Smooth muscle cell (in vitro differentiated cells): ENCODE results near the gene ATG4A. TPM values are rescaled to one million over a fixed set of nuclear protein-coding genes. Genes with fewer than 3 reads are reported as not detected.

ENCODE experiments used
- DNase-seq: peaks from one replicate; lab custom pipeline; 2025; ENCODE audit not compliant: unreplicated experiment; lab: John Stamatoyannopoulos, UW
- H2AFZ ChIP-seq: fragments of 200-600 bp; sonication (generic); 2 replicates; pipeline ENCODE4 v1.6.0; 2016; ENCODE audit warnings: antibody characterized with exemption, low read depth, mild to moderate bottlenecking
- H3F3A ChIP-seq: fragments of 200-600 bp; sonication (generic); 2 replicates; pipeline ENCODE4 v1.6.0; 2017; ENCODE audit warnings: antibody characterized with exemption, low read depth
- H3K27ac ChIP-seq: fragments of 200-600 bp; sonication (generic); 2 replicates; pipeline ENCODE4 v1.5.1; 2016; ENCODE audit warnings: low read depth, mild to moderate bottlenecking
- H3K27me3 ChIP-seq: fragments of 200-600 bp; sonication (generic); 2 replicates; pipeline ENCODE4 v1.6.1; 2016; ENCODE audit warnings: low read depth, mild to moderate bottlenecking
- H3K36me3 ChIP-seq: fragments of 200-600 bp; sonication (generic); 2 replicates; pipeline ENCODE4 v1.5.1; 2016; ENCODE audit warnings: low read depth
- H3K4me1 ChIP-seq: fragments of 200-600 bp; sonication (generic); 2 replicates; pipeline ENCODE4 v1.5.1; 2016; ENCODE audit warnings: low read depth
- H3K4me2 ChIP-seq: fragments of 200-600 bp; sonication (generic); 2 replicates; pipeline ENCODE4 v1.6.0; 2016; ENCODE audit warnings: mild to moderate bottlenecking
- H3K4me3 ChIP-seq: fragments of 200-600 bp; sonication (generic); 2 replicates; pipeline ENCODE4 v1.5.1; 2016; ENCODE audit warnings: mild to moderate bottlenecking
- H3K79me2 ChIP-seq: fragments of 200-600 bp; sonication (generic); 2 replicates; pipeline ENCODE4 v1.6.0; 2016; ENCODE audit warnings: low read depth, mild to moderate bottlenecking
- H3K9ac ChIP-seq: fragments of 200-600 bp; sonication (generic); 2 replicates; pipeline ENCODE4 v1.6.0; 2016; ENCODE audit warnings: low read depth
- H3K9me3 ChIP-seq: fragments of 200-600 bp; sonication (generic); replicated peaks from 2 replicates; pipeline ENCODE4 v1.5.1; 2016; ENCODE audit warnings: low read depth
- H4K20me1 ChIP-seq: fragments of 200-600 bp; sonication (generic); 2 replicates; pipeline ENCODE4 v1.6.0; 2016; ENCODE audit warnings: low read depth
- WGBS: methylation state at CpG from one replicate; pipeline ENCODE4 v1.1.7; 2016; ENCODE audit warnings: low lambda C conversion rate; 5-methylcytosine and 5-hydroxymethylcytosine counted together
- polyA plus RNA-seq: library from polyadenylated mRNA; unstranded; fragments of >200 nt; fragmentation: Nextera tagmentation; extraction: Ambion mirVana; gene quantifications from 2 replicates; pipeline ENCODE4 v1.2.1, GENCODE V29; 2016
- total RNA-seq: library from RNA; depleted of rRNA; stranded (reverse); fragments of >200 nt; gene quantifications from 2 replicates; pipeline ENCODE4 v1.2.3, GENCODE V29; 2014
- TF ChIP-seq, protein P1 (sequence below): fragments of 200-600 bp; sonication (generic); IDR thresholded peaks from 2 replicates; pipeline ENCODE4 v1.5.1; 2017; ENCODE audit warnings: borderline replicate concordance, mild to moderate bottlenecking, antibody characterized with exemption; ENCODE audit not compliant: insufficient read depth, poor library complexity, severe bottlenecking

Gene ATG4A
- total and polyA plus RNA-seq, 2 experiments from 2014 or later = 14.0 to 14.3 TPM

- Histone ChIP-seq H2AFZ (no peak overlapping the region), H3K9me3 (no peaks in the 10 kb centered on the region), H3K9ac (no peak overlapping the region), H3K79me2 (no peaks in the 10 kb centered on the region), H4K20me1 (no peaks in the 10 kb centered on the region), H3K4me2 (no peak overlapping the region), H3K27ac (no peak overlapping the region), H3K4me1 (no peaks in the 10 kb centered on the region), H3K36me3 (no peaks in the 10 kb centered on the region), H3K4me3 (no peak overlapping the region), H3K27me3 (no peaks in the 10 kb centered on the region), H3F3A (no peaks in the 10 kb centered on the region)
- no peak for DNase-seq
- WGBS = 84% methylated on average over 6 of the region's 8 CpGs
- TF ChIP-seq, protein P1, sequence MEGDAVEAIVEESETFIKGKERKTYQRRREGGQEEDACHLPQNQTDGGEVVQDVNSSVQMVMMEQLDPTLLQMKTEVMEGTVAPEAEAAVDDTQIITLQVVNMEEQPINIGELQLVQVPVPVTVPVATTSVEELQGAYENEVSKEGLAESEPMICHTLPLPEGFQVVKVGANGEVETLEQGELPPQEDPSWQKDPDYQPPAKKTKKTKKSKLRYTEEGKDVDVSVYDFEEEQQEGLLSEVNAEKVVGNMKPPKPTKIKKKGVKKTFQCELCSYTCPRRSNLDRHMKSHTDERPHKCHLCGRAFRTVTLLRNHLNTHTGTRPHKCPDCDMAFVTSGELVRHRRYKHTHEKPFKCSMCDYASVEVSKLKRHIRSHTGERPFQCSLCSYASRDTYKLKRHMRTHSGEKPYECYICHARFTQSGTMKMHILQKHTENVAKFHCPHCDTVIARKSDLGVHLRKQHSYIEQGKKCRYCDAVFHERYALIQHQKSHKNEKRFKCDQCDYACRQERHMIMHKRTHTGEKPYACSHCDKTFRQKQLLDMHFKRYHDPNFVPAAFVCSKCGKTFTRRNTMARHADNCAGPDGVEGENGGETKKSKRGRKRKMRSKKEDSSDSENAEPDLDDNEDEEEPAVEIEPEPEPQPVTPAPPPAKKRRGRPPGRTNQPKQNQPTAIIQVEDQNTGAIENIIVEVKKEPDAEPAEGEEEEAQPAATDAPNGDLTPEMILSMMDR = no peak
Observed at GRCh38 chrX:108156934-108157466, 65.4 kb downstream of the ATG4A start.

GRCh38 chrX:108157628-108158027 is 66.0 kb downstream of the ATG4A start:
- WGBS = 83% methylated on average over 3 of the region's 3 CpGs
- no peak overlapping the region for H3K27ac ChIP-seq
- H3K9me3 ChIP-seq = no peaks in the 10 kb centered on the region
- no peak for DNase-seq
- no peak overlapping the region for H3K9ac ChIP-seq
- no peaks in the 10 kb centered on the region for H3F3A ChIP-seq
- H3K36me3 ChIP-seq = no peaks in the 10 kb centered on the region
- no peaks in the 10 kb centered on the region for H3K79me2 ChIP-seq
- H2AFZ ChIP-seq = no peak overlapping the region
- H4K20me1 ChIP-seq = no peaks in the 10 kb centered on the region
- H3K4me3 ChIP-seq = no peak overlapping the region
- H3K4me1 ChIP-seq = no peaks in the 10 kb centered on the region
- H3K27me3 ChIP-seq = no peaks in the 10 kb centered on the region
- TF ChIP-seq, protein P1 = no peak
- no peak overlapping the region for H3K4me2 ChIP-seq

GRCh38 chrX:108159028-108159670 is 67.6 kb downstream of the ATG4A start:
- H3K9ac ChIP-seq = no peak overlapping the region
- H3K27me3 ChIP-seq = no peaks in the 10 kb centered on the region
- no peak overlapping the region for H3K4me2 ChIP-seq
- no peak overlapping the region for H3K4me3 ChIP-seq
- H3K9me3 ChIP-seq = no peaks in the 10 kb centered on the region
- no peak overlapping the region for H2AFZ ChIP-seq
- H4K20me1 ChIP-seq = no peaks in the 10 kb centered on the region
- DNase-seq = no peak
- TF ChIP-seq, protein P1 = no peak
- no peaks in the 10 kb centered on the region for H3K36me3 ChIP-seq
- 90% methylated on average over 11 of the region's 11 CpGs for WGBS
- H3F3A ChIP-seq = no peaks in the 10 kb centered on the region
- H3K79me2 ChIP-seq = no peaks in the 10 kb centered on the region
- no peak overlapping the region for H3K27ac ChIP-seq
- H3K4me1 ChIP-seq = no peaks in the 10 kb centered on the region

DNA sequence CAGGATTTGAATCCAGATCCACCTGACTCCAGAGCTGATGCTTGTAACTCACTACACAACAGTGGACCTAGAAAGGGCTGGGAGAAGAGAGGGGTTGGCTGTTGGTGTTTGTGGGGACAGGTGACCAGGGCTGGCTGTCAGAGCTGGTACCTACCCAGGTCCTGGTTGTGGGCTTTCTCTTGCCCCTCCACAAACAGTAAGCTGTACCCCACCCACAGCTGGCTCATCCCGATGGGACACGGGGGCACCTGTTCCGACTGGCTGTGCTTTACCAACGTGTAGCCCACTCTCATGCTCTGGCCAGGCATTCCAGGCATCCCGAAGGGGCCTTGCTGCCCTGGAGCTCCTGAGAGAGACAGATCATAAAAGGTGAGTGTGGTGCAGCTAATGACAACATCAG is 68.7 kb downstream of the ATG4A start:
- Histone ChIP-seq H3K36me3 (no peaks in the 10 kb centered on the region), H3K9ac (no peak overlapping the region), H3K4me3 (no peak overlapping the region), H3K27me3 (no peaks in the 10 kb centered on the region), H3K4me1 (no peaks in the 10 kb centered on the region), H4K20me1 (no peaks in the 10 kb centered on the region), H2AFZ (no peak overlapping the region), H3K4me2 (no peak overlapping the region), H3F3A (no peaks in the 10 kb centered on the region), H3K27ac (no peak overlapping the region), H3K9me3 (no peaks in the 10 kb centered on the region), H3K79me2 (no peaks in the 10 kb centered on the region)
- WGBS = 81% methylated on average over 5 of the region's 5 CpGs
- DNase-seq = no peak
- TF ChIP-seq, protein P1 = no peak
